Measurements from ENCODE around the gene PMVK.

DNA sequence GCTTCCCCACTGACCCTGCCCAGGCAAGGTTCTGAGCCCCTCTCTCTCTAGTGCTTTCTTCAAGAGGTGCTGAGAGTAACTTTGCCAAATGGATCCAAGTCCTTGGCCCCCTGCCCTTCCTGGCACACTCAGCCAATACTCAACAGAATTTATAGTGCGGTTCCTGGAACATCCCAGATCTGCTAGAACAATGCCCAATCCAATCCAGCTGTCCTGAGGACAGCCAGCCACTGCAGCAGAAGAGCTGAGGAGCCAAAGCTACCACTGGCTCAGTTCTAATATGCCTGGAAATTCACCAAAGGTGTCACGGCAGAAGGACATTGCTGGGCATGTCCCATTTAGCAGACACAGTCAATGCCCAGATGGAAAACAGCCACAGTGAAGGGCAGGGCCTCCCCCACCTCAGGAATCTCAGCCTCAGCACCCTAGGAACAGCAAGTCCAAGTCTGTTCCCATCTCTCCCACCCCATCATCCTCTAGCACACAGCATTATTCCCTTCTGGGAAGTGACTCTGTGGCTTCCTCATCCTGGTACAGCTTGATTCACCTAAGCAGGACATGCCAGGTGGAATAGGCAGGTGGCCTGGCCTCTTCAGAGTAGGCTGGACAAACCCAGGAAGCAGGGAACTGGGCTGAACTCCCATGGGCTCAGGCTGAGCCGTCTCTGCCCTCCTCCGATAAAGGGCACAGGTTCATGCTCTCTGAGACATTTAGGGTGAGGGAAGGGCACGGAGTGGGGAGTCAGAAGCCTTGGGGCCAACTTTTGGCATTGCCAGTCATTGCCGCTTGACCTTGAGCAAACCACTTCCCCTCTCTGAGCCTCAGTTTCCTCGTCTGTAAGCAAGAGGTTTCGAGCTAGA, 24.6 kb downstream of the PMVK start:
- TF ChIP-seq, protein P1, sequence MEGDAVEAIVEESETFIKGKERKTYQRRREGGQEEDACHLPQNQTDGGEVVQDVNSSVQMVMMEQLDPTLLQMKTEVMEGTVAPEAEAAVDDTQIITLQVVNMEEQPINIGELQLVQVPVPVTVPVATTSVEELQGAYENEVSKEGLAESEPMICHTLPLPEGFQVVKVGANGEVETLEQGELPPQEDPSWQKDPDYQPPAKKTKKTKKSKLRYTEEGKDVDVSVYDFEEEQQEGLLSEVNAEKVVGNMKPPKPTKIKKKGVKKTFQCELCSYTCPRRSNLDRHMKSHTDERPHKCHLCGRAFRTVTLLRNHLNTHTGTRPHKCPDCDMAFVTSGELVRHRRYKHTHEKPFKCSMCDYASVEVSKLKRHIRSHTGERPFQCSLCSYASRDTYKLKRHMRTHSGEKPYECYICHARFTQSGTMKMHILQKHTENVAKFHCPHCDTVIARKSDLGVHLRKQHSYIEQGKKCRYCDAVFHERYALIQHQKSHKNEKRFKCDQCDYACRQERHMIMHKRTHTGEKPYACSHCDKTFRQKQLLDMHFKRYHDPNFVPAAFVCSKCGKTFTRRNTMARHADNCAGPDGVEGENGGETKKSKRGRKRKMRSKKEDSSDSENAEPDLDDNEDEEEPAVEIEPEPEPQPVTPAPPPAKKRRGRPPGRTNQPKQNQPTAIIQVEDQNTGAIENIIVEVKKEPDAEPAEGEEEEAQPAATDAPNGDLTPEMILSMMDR (conservative IDR thresholded peaks at IDR 0.05 in 1 of 2, IDR thresholded peaks at IDR 0.05 in 1 of 2; ENCODE audit: low read depth in 1 of 2, low read length in 2 of 2): no peak
- no peak for TF ChIP-seq EZH2 (IDR thresholded peaks at IDR 0.05; ENCODE audit: low read length, missing control alignments)
